Stomach (tissue), 9 donors: ENCODE measurements around the gene C10orf90. TPM values are rescaled to one million over a fixed set of nuclear protein-coding genes. Genes with fewer than 3 reads are reported as not detected.

Experiments used
- DNase-seq, 2 donors: peaks; one replicate each; pipeline versions ENCODE4 v3.0.0 to v3.0.0-alpha.2; 2013 to 2019
- H3K27ac ChIP-seq, 5 donors: fragments of 200-600 bp in 4 of 5; sonication (generic) in 4 of 5; one replicate each; pipeline ENCODE4 v1.5.1; 2013 to 2019; ENCODE audit warnings: mild to moderate bottlenecking in 1 of 5, moderate library complexity in 1 of 5
- H3K27me3 ChIP-seq, 3 donors: fragments of 200-600 bp; sonication (generic); one replicate each; pipeline ENCODE4 v1.5.1; 2017 to 2019; ENCODE audit warnings: mixed run types in 1 of 3
- H3K36me3 ChIP-seq, 4 donors: fragments of 200-600 bp; sonication (generic); 1 replicate in 3 of 4; 2 replicates in 1 of 4; pipeline ENCODE4 v1.5.1; 2016 to 2019
- H3K4me1 ChIP-seq, 4 donors: fragments of 200-600 bp; sonication (generic); one replicate each; pipeline ENCODE4 v1.5.1; 2016 to 2019
- H3K4me3 ChIP-seq, 4 donors: fragments of 200-600 bp; sonication (generic) in 3 of 4; one replicate each; pipeline ENCODE4 v1.5.1; 2016 to 2019; ENCODE audit warnings: mild to moderate bottlenecking in 1 of 4
- H3K9me3 ChIP-seq, 4 donors: fragments of 200-600 bp; sonication (generic); one replicate each; pipeline ENCODE4 v1.5.1; 2016 to 2019
- EP300 ChIP-seq: sonication (generic); formaldehyde crosslinking; IDR thresholded peaks from one replicate; pipeline ENCODE4 v1.6.1; 2017; ENCODE audit warnings: antibody characterized with exemption
- POLR2A ChIP-seq, 4 donors: fragments of 450-650 bp; IDR thresholded peaks; one replicate each; pipeline ENCODE4 v1.6.1; 2016; ENCODE audit warnings: antibody characterized with exemption in 4 of 4, control low read depth in 2 of 4, mild to moderate bottlenecking in 1 of 4, moderate library complexity in 1 of 4
- POLR2AphosphoS5 ChIP-seq, 3 donors: sonication (generic); formaldehyde crosslinking; IDR thresholded peaks; one replicate each; pipeline ENCODE4 v1.6.1; 2016; ENCODE audit warnings: antibody characterized with exemption in 3 of 3
- WGBS, 5 donors: extraction: QIAGEN DNeasy Blood & Tissue Kit in 3 of 5; methylation state at CpG; one replicate each; pipeline versions ENCODE4 v1.1.5 to v1.1.7; 2013 to 2018; 5-methylcytosine and 5-hydroxymethylcytosine counted together
- intact Hi-C: fragments of 100-400 bp; cut with DNase I; formaldehyde crosslinking; loops from one replicate; pipeline ENCODE4 v1.15.1; 2023; ENCODE audit warnings: low total_unique reads
- polyA plus RNA-seq, 3 donors: library from polyadenylated mRNA; stranded (reverse); fragments of 200-250 nt; gene quantifications; one replicate each; pipeline ENCODE4 v1.2.3, GENCODE V29; 2013
- total RNA-seq, 5 donors: library from RNA; depleted of rRNA; stranded (reverse); fragments of >200 nt; gene quantifications; one replicate each; pipeline versions ENCODE4 v1.1.0 to v1.2.3, GENCODE V29; 2014 to 2016
- TF ChIP-seq, protein P1 (sequence below), 7 experiments: fragments of 450-650 bp in 4 of 7; fragments of 200-600 bp in 3 of 7; sonication (generic) in 3 of 7; IDR thresholded peaks; one replicate each; pipeline ENCODE4 v1.5.1; 2016 to 2019; ENCODE audit warnings: antibody characterized with exemption in 7 of 7, control low read depth in 2 of 7, mild to moderate bottlenecking in 1 of 7
- donor health status: healthy with polysubstance abuse.
- donor health status: Bipolar disorder and iron deficiency.
- donor health status: healthy.

C10orf90 gene
- total and polyA plus RNA-seq, 8 donors: not detected

DNA sequence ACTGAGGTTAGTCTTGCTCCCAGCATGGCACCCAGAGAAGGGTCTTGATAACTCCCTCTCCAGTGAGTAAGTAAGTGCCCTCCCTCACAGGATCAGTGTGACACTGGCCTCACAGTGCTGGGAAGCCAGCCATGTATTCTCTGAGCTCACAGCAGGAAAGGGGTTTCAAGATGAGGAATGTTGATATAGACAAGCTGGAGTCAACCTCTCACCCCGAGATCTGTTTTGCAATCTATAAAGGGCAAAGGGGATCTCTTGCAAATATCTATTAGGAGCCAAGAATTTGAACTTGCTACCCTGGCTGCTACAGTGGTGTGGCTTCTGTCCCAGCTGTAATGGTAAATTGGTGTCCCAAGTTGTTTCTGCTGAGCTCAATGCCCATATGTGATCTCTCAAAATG, 212.0 kb downstream of the C10orf90 start:
- WGBS, 5 donors: 20 to 45% (median 27%) methylated on average over 1 of the region's 1 CpG
- H3K27ac ChIP-seq: no peak overlapping the region
- H3K4me1 ChIP-seq: no peaks in the 10 kb centered on the region
- H3K4me3 ChIP-seq: no peak overlapping the region
- H3K9me3 ChIP-seq: no peaks in the 10 kb centered on the region
- TF ChIP-seq POLR2A (IDR thresholded peaks at IDR 0.05) (no peak), EP300 (no peak), POLR2AphosphoS5 (IDR thresholded peaks at IDR 0.05) (no peak)
- TF ChIP-seq, protein P1, sequence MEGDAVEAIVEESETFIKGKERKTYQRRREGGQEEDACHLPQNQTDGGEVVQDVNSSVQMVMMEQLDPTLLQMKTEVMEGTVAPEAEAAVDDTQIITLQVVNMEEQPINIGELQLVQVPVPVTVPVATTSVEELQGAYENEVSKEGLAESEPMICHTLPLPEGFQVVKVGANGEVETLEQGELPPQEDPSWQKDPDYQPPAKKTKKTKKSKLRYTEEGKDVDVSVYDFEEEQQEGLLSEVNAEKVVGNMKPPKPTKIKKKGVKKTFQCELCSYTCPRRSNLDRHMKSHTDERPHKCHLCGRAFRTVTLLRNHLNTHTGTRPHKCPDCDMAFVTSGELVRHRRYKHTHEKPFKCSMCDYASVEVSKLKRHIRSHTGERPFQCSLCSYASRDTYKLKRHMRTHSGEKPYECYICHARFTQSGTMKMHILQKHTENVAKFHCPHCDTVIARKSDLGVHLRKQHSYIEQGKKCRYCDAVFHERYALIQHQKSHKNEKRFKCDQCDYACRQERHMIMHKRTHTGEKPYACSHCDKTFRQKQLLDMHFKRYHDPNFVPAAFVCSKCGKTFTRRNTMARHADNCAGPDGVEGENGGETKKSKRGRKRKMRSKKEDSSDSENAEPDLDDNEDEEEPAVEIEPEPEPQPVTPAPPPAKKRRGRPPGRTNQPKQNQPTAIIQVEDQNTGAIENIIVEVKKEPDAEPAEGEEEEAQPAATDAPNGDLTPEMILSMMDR (IDR thresholded peaks at IDR 0.05): no peak
- peaks cover 0 to 12% (median 0%) of the 10 kb centered on the region in 3 donors for H3K27me3 ChIP-seq
- no peaks in the 10 kb centered on the region for H3K36me3 ChIP-seq
- DNase-seq: no peak
- intact Hi-C loops: no loop called here

DNA sequence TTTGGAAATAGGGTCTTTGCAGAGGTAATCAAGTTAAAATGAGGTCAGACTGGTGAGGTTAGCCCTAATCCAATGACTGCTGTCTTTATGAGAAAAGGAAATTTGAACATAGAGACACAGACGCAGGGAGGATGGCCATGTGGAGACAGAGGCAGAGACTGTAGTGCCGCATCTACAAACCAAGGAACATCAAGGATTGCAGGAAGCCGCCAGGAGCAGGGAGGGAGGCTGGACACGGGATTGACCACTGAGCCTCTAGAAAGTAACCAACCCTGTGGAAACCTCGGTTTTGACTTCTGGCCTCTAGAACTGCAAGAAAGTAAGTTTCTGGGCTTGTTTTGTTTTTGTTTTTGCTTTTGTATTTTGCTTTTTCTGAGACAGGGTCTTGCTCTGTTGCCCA, 213.9 kb downstream of the C10orf90 start:
- H3K27ac ChIP-seq: no peak overlapping the region
- intact Hi-C loops: no loop called here
- 78 to 96% (median 89%) methylated on average over 5 of the region's 5 CpGs for WGBS, 5 donors

DNA sequence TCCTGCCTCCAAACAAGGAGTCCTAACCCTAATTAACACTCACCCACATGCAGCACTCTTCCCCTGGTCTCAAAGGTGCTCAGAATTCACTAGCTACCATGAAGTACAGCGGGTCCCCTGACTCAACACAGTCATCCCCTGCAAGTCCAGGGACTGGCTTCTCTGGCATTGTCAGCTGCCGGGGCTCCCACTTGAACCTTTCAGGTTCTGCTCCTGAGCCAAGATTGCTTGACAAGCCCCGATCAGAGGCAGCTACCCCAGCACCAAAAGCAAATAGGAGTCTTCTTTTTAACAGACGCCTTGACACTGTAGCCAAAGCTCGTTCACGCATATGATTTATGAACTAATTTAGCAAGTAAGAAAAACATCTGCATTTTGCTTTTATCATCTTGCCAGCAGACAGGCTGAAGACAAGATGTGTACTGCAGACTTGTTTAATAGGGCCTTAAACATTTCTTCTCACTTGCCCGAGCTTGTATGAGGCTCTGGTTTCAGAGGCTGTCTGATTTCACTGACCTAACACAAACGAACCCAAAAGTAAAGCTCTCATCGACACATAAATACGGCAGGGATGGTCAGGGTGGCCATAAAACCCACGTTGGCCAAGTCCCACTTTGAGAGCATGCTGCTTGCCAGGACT, 214.6 kb downstream of the C10orf90 start:
- TF ChIP-seq, protein P1 (IDR thresholded peaks at IDR 0.05): no peak
- TF ChIP-seq POLR2AphosphoS5 (IDR thresholded peaks at IDR 0.05): no peak
- no peak for TF ChIP-seq POLR2A (IDR thresholded peaks at IDR 0.05)
- no peak for TF ChIP-seq EP300
- Histone ChIP-seq H3K27me3 (peaks cover 0 to 9% (median 0%) of the 10 kb centered on the region in 3 donors), H3K4me3 (no peak overlapping the region), H3K4me1 (no peaks in the 10 kb centered on the region), H3K27ac (no peak overlapping the region), H3K9me3 (no peaks in the 10 kb centered on the region), H3K36me3 (no peaks in the 10 kb centered on the region)
- DNase-seq: peak in 1 of 2 donors; percentile 26
- intact Hi-C loops: no loop called here
- 50 to 66% (median 55%) methylated on average over 11 of the region's 11 CpGs for WGBS, 5 donors

More for the DNA sequence above, 213.9 kb downstream of the C10orf90 start:
- peaks cover 0 to 9% (median 0%) of the 10 kb centered on the region in 3 donors for H3K27me3 ChIP-seq
- no peaks in the 10 kb centered on the region for H3K9me3 ChIP-seq
- TF ChIP-seq EP300: no peak
- TF ChIP-seq, protein P1 (IDR thresholded peaks at IDR 0.05): no peak
- TF ChIP-seq POLR2A (IDR thresholded peaks at IDR 0.05): no peak
- TF ChIP-seq POLR2AphosphoS5 (IDR thresholded peaks at IDR 0.05): no peak
- H3K4me1 ChIP-seq: no peaks in the 10 kb centered on the region
- H3K4me3 ChIP-seq: no peak overlapping the region
- DNase-seq: no peak
- H3K36me3 ChIP-seq: no peaks in the 10 kb centered on the region

DNA sequence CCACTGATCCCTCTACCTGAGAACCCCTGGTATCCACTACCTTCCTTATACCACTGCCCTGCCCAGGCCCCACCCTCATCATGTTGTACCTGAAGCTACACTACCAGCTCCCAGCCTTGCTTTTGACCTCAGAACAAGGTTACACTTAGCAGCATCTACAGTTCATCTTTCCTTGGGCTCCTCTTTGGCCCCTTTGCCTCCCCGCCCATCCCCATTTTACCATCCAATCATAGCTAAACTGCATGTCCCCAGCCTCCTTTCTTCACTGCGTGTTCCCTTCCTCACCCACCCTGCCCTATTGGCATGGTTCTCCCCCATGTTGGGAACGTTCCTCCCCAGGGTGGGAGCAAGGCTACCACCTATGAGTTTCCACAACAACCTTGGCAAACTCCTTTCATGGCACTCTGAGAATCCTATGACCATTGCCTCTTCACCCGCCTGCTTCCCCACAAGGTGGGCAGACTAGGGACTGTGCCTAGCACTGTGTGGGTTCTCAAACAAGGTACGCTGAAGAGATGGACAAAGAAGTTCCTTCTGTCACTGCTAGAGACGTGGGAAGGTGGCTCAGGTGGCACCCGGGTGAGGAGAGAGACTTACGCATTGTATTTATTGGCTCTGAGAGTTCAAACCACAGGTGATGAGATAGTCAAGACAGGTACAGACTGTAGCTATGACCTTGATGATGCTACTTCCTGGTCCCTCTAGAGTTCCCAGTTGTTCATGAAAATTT, 215.3 kb downstream of the C10orf90 start:
- no peak overlapping the region for H3K4me3 ChIP-seq
- peaks cover 0 to 9% (median 0%) of the 10 kb centered on the region in 3 donors for H3K27me3 ChIP-seq
- no peaks in the 10 kb centered on the region for H3K4me1 ChIP-seq
- WGBS, 5 donors: 82 to 88% (median 86%) methylated on average over 8 of the region's 8 CpGs
- intact Hi-C loops: no loop called here
- TF ChIP-seq, protein P1 (IDR thresholded peaks at IDR 0.05): no peak
- TF ChIP-seq EP300: no peak
- no peak for TF ChIP-seq POLR2AphosphoS5 (IDR thresholded peaks at IDR 0.05)
- TF ChIP-seq POLR2A (IDR thresholded peaks at IDR 0.05): no peak
- no peaks in the 10 kb centered on the region for H3K36me3 ChIP-seq
- no peak for DNase-seq
- no peaks in the 10 kb centered on the region for H3K9me3 ChIP-seq
- H3K27ac ChIP-seq: no peak overlapping the region
